NT2/D1 (cell line): ENCODE data around the gene CD276.
"Not testable (repeated sequence)": the region's sequence is repeated elsewhere in the genome, so short reads cannot be mapped to it uniquely, and the experiment has no call there.

ENCODE experiments used
- DNase-seq: peaks from one replicate; pipeline ENCODE4 v3.0.0-alpha.2; 2011; ENCODE audit warnings: low read depth, low spot score
- H3K27me3 ChIP-seq: 2 replicates; pipeline ENCODE4 v1.6.0; 2011; ENCODE audit warnings: mild to moderate bottlenecking; ENCODE audit not compliant: insufficient read length, insufficient read depth
- H3K36me3 ChIP-seq: 2 replicates; pipeline ENCODE4 v1.6.1; 2011; ENCODE audit warnings: mild to moderate bottlenecking, low read length, mixed read lengths; ENCODE audit not compliant: insufficient read depth, insufficient read length
- H3K4me1 ChIP-seq: 2 replicates; pipeline ENCODE4 v1.5.1; 2011; ENCODE audit not compliant: insufficient read depth, insufficient read length
- H3K4me3 ChIP-seq: 2 replicates; pipeline ENCODE4 v1.5.1; 2011; ENCODE audit warnings: low read depth; ENCODE audit not compliant: insufficient read length
- H3K9ac ChIP-seq: 2 replicates; pipeline ENCODE4 v1.6.0; 2011; ENCODE audit warnings: low read depth; ENCODE audit not compliant: insufficient read length
- H3K9me3 ChIP-seq: 2 replicates; pipeline ENCODE4 v1.5.1; 2011; ENCODE audit warnings: mild to moderate bottlenecking, low read length; ENCODE audit not compliant: insufficient read depth
- SUZ12 ChIP-seq: IDR thresholded peaks from 2 replicates; pipeline ENCODE4 v1.6.1; 2011; ENCODE audit not compliant: insufficient read length, insufficient read depth; ENCODE audit errors: extremely low read depth
- YY1 ChIP-seq: IDR thresholded peaks from 2 replicates; pipeline ENCODE4 v1.6.1; 2011; ENCODE audit not compliant: insufficient read length, insufficient read depth
- ZNF274 ChIP-seq: IDR thresholded peaks from 2 replicates; pipeline ENCODE4 v1.6.1; 2011; ENCODE audit warnings: mild to moderate bottlenecking, low read depth, low read length

The CD276 gene

DNA sequence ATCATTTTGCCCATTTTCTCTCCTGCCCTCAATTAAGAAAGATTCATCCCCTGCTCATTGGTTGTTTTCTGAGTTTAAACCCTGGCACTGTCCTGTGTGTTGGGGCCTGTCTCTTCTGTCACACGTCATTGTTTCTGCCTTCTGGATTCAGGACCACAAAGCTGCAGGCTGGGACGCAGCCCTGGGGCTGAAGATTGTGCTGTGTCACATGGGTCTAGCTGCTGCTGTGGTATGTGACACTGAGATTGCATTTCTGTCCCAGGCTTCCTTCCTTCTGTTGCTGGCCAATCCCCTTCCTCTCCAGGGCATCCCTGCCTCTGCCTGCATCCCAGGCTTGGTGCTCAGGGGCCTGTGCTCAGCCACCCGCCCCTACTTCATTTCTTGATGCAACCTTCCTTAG is 40.0 kb downstream of the CD276 start:
- H3K27me3 ChIP-seq = no peaks in the 10 kb centered on the region
- no peak for DNase-seq
- no peaks in the 10 kb centered on the region for H3K36me3 ChIP-seq

DNA sequence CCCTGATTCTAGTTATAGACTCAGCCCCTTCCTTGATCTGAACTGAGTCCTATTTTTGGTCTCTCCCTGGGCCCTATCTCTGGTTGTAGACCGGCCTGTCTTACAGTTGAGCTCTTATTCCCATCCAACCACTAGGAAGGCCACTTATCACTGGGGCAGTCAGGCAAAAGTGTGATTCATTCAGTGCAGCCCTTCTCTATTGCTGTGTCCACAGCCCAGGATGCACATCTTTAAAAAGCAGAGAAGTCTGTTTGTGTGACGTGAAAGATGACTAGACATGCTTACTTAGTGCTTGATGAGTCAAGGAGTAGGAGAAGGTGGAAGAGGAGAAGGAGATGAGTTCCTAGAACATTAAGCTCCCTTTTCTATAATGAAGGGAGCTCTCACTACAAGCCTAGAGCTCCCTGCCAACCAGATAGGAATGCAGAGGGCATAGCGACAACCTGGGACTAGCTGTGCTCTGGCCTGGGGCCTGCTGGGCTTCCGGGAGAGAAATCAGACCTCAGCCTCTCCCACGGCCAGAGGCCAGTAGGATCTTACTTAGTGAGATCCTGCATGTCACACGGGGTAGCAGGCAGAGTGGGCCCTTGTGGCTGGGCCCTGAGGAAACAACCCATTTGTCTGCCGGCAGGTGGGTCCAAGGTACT is 43.3 kb downstream of the CD276 start:
- Histone ChIP-seq H3K4me1 (peaks cover 6% of the 10 kb centered on the region), H3K36me3 (no peaks in the 10 kb centered on the region), H3K4me3 (no peak overlapping the region), H3K9ac (no peak overlapping the region), H3K9me3 (no peaks in the 10 kb centered on the region), H3K27me3 (no peaks in the 10 kb centered on the region)
- no peak for TF ChIP-seq SUZ12
- TF ChIP-seq YY1 = no peak
- TF ChIP-seq ZNF274 = no peak
- no peak for DNase-seq

More for the DNA sequence above, 40.0 kb downstream of the CD276 start:
- TF ChIP-seq YY1 (no peak), SUZ12 (no peak), ZNF274 (no peak)
- Histone ChIP-seq H3K9ac (no peak overlapping the region), H3K4me3 (no peak overlapping the region), H3K4me1 (peaks cover 6% of the 10 kb centered on the region), H3K9me3 (no peaks in the 10 kb centered on the region)

DNA sequence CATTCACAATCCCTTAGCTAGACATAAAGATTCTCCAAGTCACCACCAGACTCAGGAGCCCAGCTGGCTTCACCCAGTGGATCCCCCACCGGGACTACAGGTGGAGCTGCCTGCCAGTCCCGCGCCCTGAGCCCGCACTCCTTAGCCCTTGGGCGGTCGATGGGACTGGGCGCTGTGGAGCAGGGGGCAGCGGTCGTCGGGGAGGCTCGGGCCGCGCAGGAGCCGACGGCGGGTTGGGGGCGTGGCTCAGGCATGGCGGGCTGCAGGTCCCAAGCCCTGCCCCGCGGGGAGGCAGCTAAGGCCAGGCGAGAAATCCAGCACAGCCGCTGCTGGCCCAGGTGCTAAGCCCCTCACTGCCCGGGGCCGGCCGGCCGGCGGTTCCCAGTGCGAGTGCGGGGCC is 47.9 kb downstream of the CD276 start:
- DNase-seq, H3K27me3 ChIP-seq, H3K9ac ChIP-seq, H3K36me3 ChIP-seq, H3K4me3 ChIP-seq, H3K9me3 ChIP-seq, H3K4me1 ChIP-seq: not testable (repeated sequence)

GRCh38 chr15:73732930-73733329 is 48.7 kb downstream of the CD276 start:
- no peak for DNase-seq
- no peak for TF ChIP-seq ZNF274
- TF ChIP-seq SUZ12 = no peak
- no peak for TF ChIP-seq YY1

DNA sequence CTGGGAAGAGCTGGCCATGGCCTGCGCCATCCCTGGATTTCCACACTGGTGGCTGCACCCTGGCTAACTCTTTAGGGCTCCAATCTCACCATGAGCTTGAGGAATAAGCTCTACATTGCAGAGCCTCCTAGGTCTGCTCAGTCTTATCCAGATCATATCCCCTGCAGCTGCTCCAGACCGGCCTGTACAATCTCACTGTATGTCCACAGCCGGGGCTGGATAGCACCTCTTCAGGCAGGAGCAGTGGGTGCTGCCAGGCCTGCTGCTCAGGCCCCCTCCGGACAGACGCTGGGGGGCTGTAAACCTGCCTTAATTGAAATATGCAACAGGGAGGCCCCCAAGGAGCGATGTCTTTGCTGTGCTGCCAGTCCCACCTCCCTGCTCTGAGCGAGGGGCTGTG is 53.4 kb downstream of the CD276 start:
- DNase-seq = no peak
- Histone ChIP-seq H3K9ac (no peak overlapping the region), H3K9me3 (no peaks in the 10 kb centered on the region), H3K4me1 (peaks cover 13% of the 10 kb centered on the region), H3K27me3 (no peaks in the 10 kb centered on the region), H3K36me3 (peaks cover 19% of the 10 kb centered on the region), H3K4me3 (no peak overlapping the region)
- TF ChIP-seq YY1 (no peak), ZNF274 (no peak), SUZ12 (no peak)

More at GRCh38 chr15:73732930-73733329, 48.7 kb downstream of the CD276 start:
- Histone ChIP-seq H3K9ac (no peak overlapping the region), H3K9me3 (no peaks in the 10 kb centered on the region), H3K4me3 (no peak overlapping the region), H3K4me1 (peaks cover 2% of the 10 kb centered on the region), H3K27me3 (no peaks in the 10 kb centered on the region), H3K36me3 (no peaks in the 10 kb centered on the region)

DNA sequence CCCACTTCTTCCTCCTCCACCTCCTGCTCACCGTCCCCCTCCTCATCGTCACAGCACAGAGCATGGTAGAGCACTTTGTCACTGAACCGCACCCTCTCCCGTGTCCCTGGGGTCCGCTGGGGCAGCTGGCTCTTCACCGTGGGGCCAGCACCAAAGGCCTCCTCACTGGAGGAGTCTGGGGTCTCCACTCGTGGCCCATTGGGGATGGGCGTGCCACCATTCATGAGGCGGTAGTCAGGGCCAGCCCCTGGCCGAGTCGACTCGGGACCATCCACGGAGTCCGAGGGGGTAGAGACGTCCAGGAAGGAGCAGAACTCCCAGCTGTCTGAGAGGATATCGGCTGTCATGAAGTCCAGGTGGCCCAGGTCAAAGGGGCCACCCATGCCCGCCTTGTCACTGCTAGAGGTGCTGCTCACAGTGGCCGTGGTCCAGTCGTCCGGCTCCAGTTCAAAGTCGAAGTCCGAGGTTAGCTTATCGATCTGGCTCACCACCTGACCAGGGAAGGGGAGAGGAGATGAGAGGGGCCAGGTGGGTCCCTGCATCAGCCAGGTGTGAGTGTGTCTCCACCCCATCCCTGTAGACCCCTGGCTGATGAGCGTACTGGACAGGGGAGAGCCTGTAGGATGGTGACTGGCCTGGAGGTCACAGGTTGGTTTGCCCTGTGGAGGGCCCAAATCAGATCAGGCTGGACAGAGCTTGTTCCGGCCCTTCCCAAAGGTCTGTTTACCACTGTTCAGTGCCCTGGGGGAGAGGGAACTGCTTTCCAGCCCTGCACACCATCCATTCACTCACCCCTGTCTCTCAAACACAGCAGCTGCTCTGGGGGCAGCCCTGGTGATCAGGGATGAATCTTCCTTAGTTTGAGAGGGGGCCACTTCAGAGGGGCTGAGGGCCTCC is 56.2 kb downstream of the CD276 start:
- H3K9me3 ChIP-seq = no peaks in the 10 kb centered on the region
- H3K4me3 ChIP-seq = no peak overlapping the region
- H3K27me3 ChIP-seq = no peaks in the 10 kb centered on the region
- no peak for TF ChIP-seq YY1
- no peak for TF ChIP-seq SUZ12
- TF ChIP-seq ZNF274 = no peak
- no peak overlapping the region for H3K9ac ChIP-seq
- DNase-seq = no peak
- peaks cover 28% of the 10 kb centered on the region for H3K4me1 ChIP-seq
- peaks cover 19% of the 10 kb centered on the region for H3K36me3 ChIP-seq

DNA sequence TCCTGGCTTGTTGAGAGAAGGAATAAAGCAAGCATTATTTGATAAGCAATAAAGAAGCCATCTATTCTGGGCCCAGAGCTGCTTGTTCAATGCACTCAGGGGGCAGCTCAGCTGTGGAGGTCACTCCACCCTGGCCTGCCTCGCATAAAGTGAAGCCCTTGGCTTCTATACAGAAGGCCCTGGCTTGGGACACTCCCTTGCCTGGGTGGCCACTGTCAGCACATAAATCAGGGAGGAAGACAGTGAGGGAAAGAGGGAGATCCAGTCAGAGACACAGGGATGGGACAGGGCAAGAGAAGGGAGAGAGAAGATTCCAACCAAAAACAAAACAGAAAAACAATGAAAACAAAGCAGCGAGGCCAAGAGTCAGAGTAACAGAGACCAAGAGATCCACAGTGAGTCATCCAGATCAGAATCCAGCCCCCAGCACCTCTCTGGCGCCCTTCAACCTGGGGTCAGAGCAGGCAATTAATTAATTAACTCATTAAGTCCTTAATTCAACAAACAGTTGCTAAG is 57.2 kb downstream of the CD276 start:
- DNase-seq = no peak
- Histone ChIP-seq H3K27me3 (no peaks in the 10 kb centered on the region), H3K4me3 (no peak overlapping the region), H3K36me3 (peaks cover 19% of the 10 kb centered on the region), H3K9ac (no peak overlapping the region), H3K4me1 (peaks cover 29% of the 10 kb centered on the region), H3K9me3 (no peaks in the 10 kb centered on the region)
- TF ChIP-seq ZNF274 = no peak
- TF ChIP-seq SUZ12 = no peak
- TF ChIP-seq YY1 = no peak
